Endothelial cell of umbilical vein (primary cell): ENCODE results near the gene NSFL1C. TPM values are rescaled to one million over a fixed set of nuclear protein-coding genes. Genes with fewer than 3 reads are reported as not detected.

Source experiments
- BruUV-seq: library from RNA; stranded (reverse); fragments of 400-500 nt; replicated peaks from 2 replicates; lab custom pipeline; 2021; lab: Mats Ljungman, UMichigan
- CTCF ChIA-PET: fragments of 300-600, 350-600 bp; sonication (Branson Sonifier 250); formaldehyde crosslinking; loops from one replicate; lab custom pipeline; 2021; ENCODE audit warnings: antibody characterized with exemption, inconsistent platforms; lab: Charles Lee
- POLR2A ChIA-PET: fragments of 300-600, 350-600 bp; sonication (Branson Sonifier 250); formaldehyde crosslinking; loops from one replicate; lab custom pipeline; 2021; ENCODE audit warnings: antibody characterized with exemption, inconsistent platforms; lab: Charles Lee
- DNase-seq: peaks from one replicate; pipeline ENCODE4 v3.0.0-alpha.2; 2011; ENCODE audit warnings: low read depth, low spot score
- FAIRE-seq: peaks from 2 replicates; lab custom pipeline; 2011; peaks lifted over from hg19 to GRCh38; lab: Jason Lieb, UNC
- H2AFZ ChIP-seq: 2 replicates; pipeline ENCODE4 v1.6.0; 2012; ENCODE audit warnings: low read depth, low read length, control low read depth, inconsistent platforms
- H3K27ac ChIP-seq: 2 replicates; pipeline ENCODE4 v1.5.1; 2011; ENCODE audit warnings: low read depth, mild to moderate bottlenecking, control low read depth, low read length, moderate library complexity; ENCODE audit not compliant: insufficient read depth
- H3K27me3 ChIP-seq, 2 experiments: 2 replicates each; pipeline versions ENCODE4 v1.6.0 to v1.6.1; 2011; ENCODE audit warnings: low read length in 2 of 2, mixed read lengths in 1 of 2; ENCODE audit not compliant: control insufficient read depth in 2 of 2, insufficient read depth in 2 of 2
- H3K36me3 ChIP-seq, 2 experiments: 2 replicates in 1 of 2; 3 replicates in 1 of 2; pipeline ENCODE4 v1.5.1; 2011; ENCODE audit warnings: low read length in 2 of 2, mild to moderate bottlenecking in 1 of 2, moderate library complexity in 1 of 2; ENCODE audit not compliant: control insufficient read depth in 2 of 2, insufficient read depth in 2 of 2; ENCODE audit errors: extremely low read depth in 1 of 2
- H3K4me1 ChIP-seq: 3 replicates; pipeline ENCODE4 v1.5.1; 2011; ENCODE audit warnings: mild to moderate bottlenecking, low read length; ENCODE audit not compliant: control insufficient read depth, insufficient read depth; ENCODE audit errors: extremely low read depth
- H3K4me2 ChIP-seq: 2 replicates; pipeline ENCODE4 v1.6.1; 2011; ENCODE audit warnings: low read length, control low read depth, mixed read lengths; ENCODE audit not compliant: insufficient read depth
- H3K4me3 ChIP-seq, 3 experiments: fragments of 200-600 bp in 1 of 3; sonication (generic), shearing (Covaris generic) in 1 of 3; replicated peaks in 1 of 3; 2 replicates each; pipeline ENCODE4 v1.5.1; 2011 to 2016; ENCODE audit warnings: control low read depth in 3 of 3, low read length in 3 of 3, mild to moderate bottlenecking in 2 of 3, inconsistent platforms in 1 of 3, low read depth in 1 of 3, moderate library complexity in 1 of 3; ENCODE audit not compliant: insufficient read depth in 1 of 3
- H3K79me2 ChIP-seq: 2 replicates; pipeline ENCODE4 v1.6.0; 2012; ENCODE audit warnings: low read length, inconsistent platforms; ENCODE audit not compliant: control insufficient read depth, insufficient read depth
- H3K9ac ChIP-seq: replicated peaks from 2 replicates; pipeline ENCODE3; 2011; ENCODE audit warnings: low read length, control low read depth; ENCODE audit not compliant: insufficient read depth; ENCODE audit errors: extremely low read depth
- H3K9me1 ChIP-seq: replicated peaks from 3 replicates; pipeline ENCODE4 v1.6.0; 2011; ENCODE audit warnings: mild to moderate bottlenecking, low read length; ENCODE audit not compliant: control insufficient read depth, insufficient read depth; ENCODE audit errors: extremely low read depth
- H3K9me3 ChIP-seq: replicated peaks from 2 replicates; pipeline ENCODE4 v1.5.1; 2012; ENCODE audit warnings: low read length, inconsistent platforms; ENCODE audit not compliant: control insufficient read depth, insufficient read depth
- H4K20me1 ChIP-seq: replicated peaks from 2 replicates; pipeline ENCODE3; 2011; ENCODE audit warnings: mild to moderate bottlenecking, low read length; ENCODE audit not compliant: control insufficient read depth, insufficient read depth; ENCODE audit errors: extremely low read depth
- EZH2 ChIP-seq: IDR thresholded peaks from 2 replicates; pipeline ENCODE4 v1.6.1; 2012; ENCODE audit warnings: borderline replicate concordance, low read depth, mild to moderate bottlenecking, moderate library complexity, low read length, inconsistent platforms; ENCODE audit not compliant: severe bottlenecking
- FOS ChIP-seq: IDR thresholded peaks from 2 replicates; pipeline ENCODE4 v1.6.1; 2011; ENCODE audit warnings: mild to moderate bottlenecking, low read length, moderate library complexity, borderline replicate concordance; ENCODE audit not compliant: insufficient read depth
- GATA2 ChIP-seq: IDR thresholded peaks from 2 replicates; pipeline ENCODE4 v1.7.0; 2011; ENCODE audit warnings: low read depth, mild to moderate bottlenecking, moderate library complexity, mixed read lengths, low read length; ENCODE audit not compliant: insufficient read length, insufficient read depth
- JUN ChIP-seq: IDR thresholded peaks from 2 replicates; pipeline ENCODE4 v1.6.1; 2011; ENCODE audit warnings: borderline replicate concordance, low read depth; ENCODE audit not compliant: insufficient read length, insufficient read depth
- MYC ChIP-seq: IDR thresholded peaks from one replicate; pipeline ENCODE4 v1.6.1; 2011; ENCODE audit warnings: mild to moderate bottlenecking, low read depth, low read length
- POLR2A ChIP-seq: IDR thresholded peaks from 2 replicates; pipeline ENCODE4 v1.6.1; 2012; ENCODE audit warnings: low read depth, mild to moderate bottlenecking, control low read depth, low read length
- POLR2AphosphoS5 ChIP-seq: IDR thresholded peaks from 2 replicates; pipeline ENCODE4 v1.6.1; 2012; ENCODE audit warnings: low read depth, mild to moderate bottlenecking, control low read depth, low read length, moderate library complexity; ENCODE audit not compliant: insufficient read depth
- dilution Hi-C: fragments of 300-500 bp; cut with MboI; formaldehyde crosslinking; loops from one replicate; pipeline ENCODE4 v1.15.0; 2019; ENCODE audit warnings: low sequenced_read_pairs; ENCODE audit not compliant: extremely low pct_ligation_motif_present
- intact Hi-C: fragments of 100-400 bp; cut with micrococcal nuclease; formaldehyde crosslinking; loops from one replicate; pipeline ENCODE4 v1.10.0; 2022
- polyA plus RNA-seq, 4 experiments: library from polyadenylated mRNA; depleted of rRNA in 3 of 4; stranded (reverse) in 3 of 4; unstranded in 1 of 4; fragments of >200 nt; gene quantifications; 2 replicates each; pipeline versions ENCODE4 v1.2.1 to v1.2.3, GENCODE V29; 2011 to 2012; ENCODE audit warnings: missing spikeins in 1 of 4
- total RNA-seq: library from RNA; stranded (reverse); gene quantifications from 2 replicates; pipeline ENCODE4 v1.2.3, GENCODE V29; 2021
- TF ChIP-seq, protein P1 (sequence below): IDR thresholded peaks from 2 replicates; pipeline ENCODE4 v1.6.1; 2011; ENCODE audit not compliant: insufficient read depth, insufficient read length
- TF ChIP-seq, protein P2 (sequence below), 2 donors: IDR thresholded peaks; 1 replicate in 1 of 2; 2 replicates in 1 of 2; pipeline ENCODE4 v1.5.1; 2011; ENCODE audit warnings: low read length in 2 of 2, mild to moderate bottlenecking in 2 of 2, moderate library complexity in 2 of 2, control low read depth in 1 of 2, inconsistent platforms in 1 of 2, low read depth in 1 of 2; ENCODE audit not compliant: insufficient read depth in 1 of 2; ENCODE audit errors: extremely low read depth in 1 of 2

The NSFL1C gene
- total and polyA plus RNA-seq, 2 donors (not counting 3 experiments of a cell fraction or from before 2014, with no cell fraction given) = 27.3 to 95.7 TPM

DNA sequence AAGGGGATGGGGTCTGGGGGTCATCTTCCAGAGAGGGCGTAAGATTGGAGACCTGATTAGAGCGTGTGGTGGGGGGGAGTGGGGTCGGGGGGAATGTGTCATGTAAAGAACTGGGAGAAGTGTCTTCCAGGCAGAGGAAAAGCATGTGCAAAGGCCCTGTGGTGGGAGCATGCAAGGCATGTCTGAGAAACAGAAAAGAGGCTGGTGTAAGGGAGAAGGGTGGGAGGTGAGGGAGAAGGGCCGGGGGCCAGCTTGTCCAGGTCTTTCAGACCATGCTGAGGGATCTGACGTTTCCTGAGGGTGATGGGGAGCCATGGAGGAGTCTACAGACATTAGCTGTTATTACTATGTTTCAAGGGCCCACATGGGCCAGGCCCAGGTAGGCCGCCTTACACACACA lies 43.4 kb downstream of the NSFL1C start:
- Histone ChIP-seq H3K9me1 (no peaks in the 10 kb centered on the region), H3K79me2 (no peaks in the 10 kb centered on the region), H2AFZ (no peak overlapping the region), H3K9ac (no peak overlapping the region), H3K27me3 (no peaks in the 10 kb centered on the region), H3K4me3 (no peak overlapping the region), H3K4me2 (no peak overlapping the region), H3K4me1 (peaks cover 9% of the 10 kb centered on the region), H3K27ac (no peak overlapping the region), H3K36me3 (no peaks in the 10 kb centered on the region), H3K9me3 (peaks cover 3% of the 10 kb centered on the region), H4K20me1 (no peaks in the 10 kb centered on the region)
- POLR2A ChIA-PET = no interaction called here
- FAIRE-seq (no peak), DNase-seq (no peak)
- CTCF ChIA-PET = interaction anchor here (1.0 kb wide), 1 partner anchor 9 kb away, joined by 4 read pairs; no protein-coding TSS in a partner anchor
- no TSS peak for BruUV-seq
- TF ChIP-seq FOS = no peak
- TF ChIP-seq, protein P1, sequence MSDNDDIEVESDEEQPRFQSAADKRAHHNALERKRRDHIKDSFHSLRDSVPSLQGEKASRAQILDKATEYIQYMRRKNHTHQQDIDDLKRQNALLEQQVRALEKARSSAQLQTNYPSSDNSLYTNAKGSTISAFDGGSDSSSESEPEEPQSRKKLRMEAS = no peak
- TF ChIP-seq GATA2 = no peak
- no peak for TF ChIP-seq MYC
- no peak for TF ChIP-seq POLR2A
- TF ChIP-seq, protein P2, sequence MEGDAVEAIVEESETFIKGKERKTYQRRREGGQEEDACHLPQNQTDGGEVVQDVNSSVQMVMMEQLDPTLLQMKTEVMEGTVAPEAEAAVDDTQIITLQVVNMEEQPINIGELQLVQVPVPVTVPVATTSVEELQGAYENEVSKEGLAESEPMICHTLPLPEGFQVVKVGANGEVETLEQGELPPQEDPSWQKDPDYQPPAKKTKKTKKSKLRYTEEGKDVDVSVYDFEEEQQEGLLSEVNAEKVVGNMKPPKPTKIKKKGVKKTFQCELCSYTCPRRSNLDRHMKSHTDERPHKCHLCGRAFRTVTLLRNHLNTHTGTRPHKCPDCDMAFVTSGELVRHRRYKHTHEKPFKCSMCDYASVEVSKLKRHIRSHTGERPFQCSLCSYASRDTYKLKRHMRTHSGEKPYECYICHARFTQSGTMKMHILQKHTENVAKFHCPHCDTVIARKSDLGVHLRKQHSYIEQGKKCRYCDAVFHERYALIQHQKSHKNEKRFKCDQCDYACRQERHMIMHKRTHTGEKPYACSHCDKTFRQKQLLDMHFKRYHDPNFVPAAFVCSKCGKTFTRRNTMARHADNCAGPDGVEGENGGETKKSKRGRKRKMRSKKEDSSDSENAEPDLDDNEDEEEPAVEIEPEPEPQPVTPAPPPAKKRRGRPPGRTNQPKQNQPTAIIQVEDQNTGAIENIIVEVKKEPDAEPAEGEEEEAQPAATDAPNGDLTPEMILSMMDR (IDR thresholded peaks at IDR 0.05; ENCODE audit: extremely low read depth in 1 of 2, insufficient read depth in 1 of 2, low read depth in 1 of 2, low read length in 2 of 2) = no peak
- no peak for TF ChIP-seq JUN
- no peak for TF ChIP-seq EZH2
- TF ChIP-seq POLR2AphosphoS5 = no peak
- intact Hi-C loops (no loop called here), dilution Hi-C loops (no loop called here)
